ENCODE measurements around the gene LRPAP1.

GRCh38 chr4:3480528-3481112 is 51.6 kb downstream of the LRPAP1 start:
- TF ChIP-seq GATA3 (IDR thresholded peaks at IDR 0.05; ENCODE audit: low read depth, low read length): no peak
- no peak for TF ChIP-seq GATA2 (IDR thresholded peaks at IDR 0.05; ENCODE audit: low read depth, low read length)

All from SH-SY5Y (cell line).